Posterior vena cava (tissue), 2 donors: ENCODE results near the gene RAB3GAP2. TPM values are rescaled to one million over a fixed set of nuclear protein-coding genes. Genes with fewer than 3 reads are reported as not detected.
"Not testable (repeated sequence)": the region's sequence is repeated elsewhere in the genome, so short reads cannot be mapped to it uniquely, and the experiment has no call there.

Experiments
- DNase-seq: peaks from one replicate; pipeline ENCODE4 v3.0.0-alpha.2; 2020; ENCODE audit warnings: low spot score
- intact Hi-C, 2 donors: fragments of 100-400 bp; cut with DNase I; formaldehyde crosslinking; loops; one replicate each; pipeline versions ENCODE4 v1.14.1 to v1.14.2; 2022 to 2023
- long read RNA-seq, 2 donors: library from polyadenylated mRNA; unstranded; transcript quantifications; one replicate each; pipeline ENCODE4 v2.0.0, GENCODE V29; 2020 to 2021
- total RNA-seq, 2 donors: library from RNA; stranded (reverse); fragmentation: NEBNext Ultra II Directional; extraction: Animal tissue kit (Norgen Biotek cat#: 25700); gene quantifications; one replicate each; pipeline ENCODE4 v1.2.1, GENCODE V29; 2021
- donor health status: DM: yes; HTN: yes; CAD: no.
- donor health status: DM: yes; HTN: yes; CAD: no.

Gene RAB3GAP2, protein sequence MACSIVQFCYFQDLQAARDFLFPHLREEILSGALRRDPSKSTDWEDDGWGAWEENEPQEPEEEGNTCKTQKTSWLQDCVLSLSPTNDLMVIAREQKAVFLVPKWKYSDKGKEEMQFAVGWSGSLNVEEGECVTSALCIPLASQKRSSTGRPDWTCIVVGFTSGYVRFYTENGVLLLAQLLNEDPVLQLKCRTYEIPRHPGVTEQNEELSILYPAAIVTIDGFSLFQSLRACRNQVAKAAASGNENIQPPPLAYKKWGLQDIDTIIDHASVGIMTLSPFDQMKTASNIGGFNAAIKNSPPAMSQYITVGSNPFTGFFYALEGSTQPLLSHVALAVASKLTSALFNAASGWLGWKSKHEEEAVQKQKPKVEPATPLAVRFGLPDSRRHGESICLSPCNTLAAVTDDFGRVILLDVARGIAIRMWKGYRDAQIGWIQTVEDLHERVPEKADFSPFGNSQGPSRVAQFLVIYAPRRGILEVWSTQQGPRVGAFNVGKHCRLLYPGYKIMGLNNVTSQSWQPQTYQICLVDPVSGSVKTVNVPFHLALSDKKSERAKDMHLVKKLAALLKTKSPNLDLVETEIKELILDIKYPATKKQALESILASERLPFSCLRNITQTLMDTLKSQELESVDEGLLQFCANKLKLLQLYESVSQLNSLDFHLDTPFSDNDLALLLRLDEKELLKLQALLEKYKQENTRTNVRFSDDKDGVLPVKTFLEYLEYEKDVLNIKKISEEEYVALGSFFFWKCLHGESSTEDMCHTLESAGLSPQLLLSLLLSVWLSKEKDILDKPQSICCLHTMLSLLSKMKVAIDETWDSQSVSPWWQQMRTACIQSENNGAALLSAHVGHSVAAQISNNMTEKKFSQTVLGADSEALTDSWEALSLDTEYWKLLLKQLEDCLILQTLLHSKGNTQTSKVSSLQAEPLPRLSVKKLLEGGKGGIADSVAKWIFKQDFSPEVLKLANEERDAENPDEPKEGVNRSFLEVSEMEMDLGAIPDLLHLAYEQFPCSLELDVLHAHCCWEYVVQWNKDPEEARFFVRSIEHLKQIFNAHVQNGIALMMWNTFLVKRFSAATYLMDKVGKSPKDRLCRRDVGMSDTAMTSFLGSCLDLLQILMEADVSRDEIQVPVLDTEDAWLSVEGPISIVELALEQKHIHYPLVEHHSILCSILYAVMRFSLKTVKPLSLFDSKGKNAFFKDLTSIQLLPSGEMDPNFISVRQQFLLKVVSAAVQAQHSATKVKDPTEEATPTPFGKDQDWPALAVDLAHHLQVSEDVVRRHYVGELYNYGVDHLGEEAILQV (N-terminal part only)
- 10 to 100 TPM; 31.1 to 37.9 TPM for total RNA-seq
- long read RNA-seq, donor 1, partial matches to known transcripts, result 4 of 12 reads
- long read RNA-seq, donor 1, other reads (novel, unspliced or antisense), result 8 of 12 reads
- long read RNA-seq, donor 2, partial matches to known transcripts, result 2 of 7 reads
- long read RNA-seq, donor 2, other reads (novel, unspliced or antisense), result 4 of 7 reads

DNA sequence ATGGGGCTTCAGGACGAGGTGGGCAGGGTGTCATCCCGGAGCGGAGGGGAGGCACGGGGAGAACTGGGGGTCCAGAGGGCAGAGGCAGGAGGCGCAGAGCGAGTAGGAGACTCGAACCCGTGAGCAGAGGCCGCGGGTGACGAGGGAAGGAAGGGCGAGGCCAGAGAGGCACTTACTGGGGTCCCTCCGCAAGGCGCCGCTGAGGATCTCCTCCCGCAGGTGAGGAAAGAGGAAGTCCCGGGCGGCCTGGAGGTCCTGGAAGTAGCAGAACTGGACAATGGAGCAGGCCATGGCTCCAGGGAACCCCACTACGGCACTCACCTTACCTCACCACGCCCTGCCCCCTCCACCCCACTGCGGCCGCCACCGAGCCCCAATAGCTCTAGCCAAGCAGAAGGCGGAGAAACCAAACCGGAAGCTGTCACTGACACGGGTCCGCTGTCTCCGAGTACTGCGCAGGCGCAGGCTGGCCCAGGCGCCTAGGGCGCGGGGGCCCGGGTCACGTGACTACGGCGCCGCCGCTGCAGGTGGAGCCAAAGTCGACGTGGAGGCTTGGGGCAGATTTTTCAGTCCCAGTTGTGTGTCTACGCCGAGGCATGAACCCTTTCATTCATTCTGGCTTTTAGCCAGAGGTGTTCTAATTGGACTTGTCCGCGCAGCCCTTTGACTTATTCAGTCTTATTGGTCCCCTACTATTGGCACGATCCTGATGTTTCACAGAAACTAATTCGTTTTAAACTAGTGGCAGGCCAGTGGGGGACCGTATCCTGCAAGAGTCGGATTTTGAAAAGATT lies at the start of gene RAB3GAP2:
Gene RAB3GAP2 (minus strand): TSS at position 407 of the 794 bp plus-strand sequence. CDS start 116 bp downstream, at position 291.
- intact Hi-C loops, result no loop called here
- peak; percentile 98 for DNase-seq

GRCh38 chr1:220321758-220322157 lies 49.5 kb upstream of the RAB3GAP2 start:
- DNase-seq, result no peak
- intact Hi-C loops, result no loop called here

GRCh38 chr1:220320709-220321108 lies 48.5 kb upstream of the RAB3GAP2 start:
- no peak for DNase-seq
- intact Hi-C loops, result no loop called here

- intact Hi-C loops, result no loop called here
- DNase-seq, result no peak
These were observed 46.4 kb upstream of the RAB3GAP2 start for GRCh38 chr1:220318673-220319072.

GRCh38 chr1:220317161-220317560 lies 44.9 kb upstream of the RAB3GAP2 start:
- DNase-seq, result no peak
- intact Hi-C loops, result no loop called here

- no peak for DNase-seq
These were observed 44.1 kb upstream of the RAB3GAP2 start for GRCh38 chr1:220316305-220316704.

GRCh38 chr1:220315070-220315839 lies 43.0 kb upstream of the RAB3GAP2 start:
- intact Hi-C loops, result no loop called here
- no peak for DNase-seq

More at GRCh38 chr1:220316305-220316704, 44.1 kb upstream of the RAB3GAP2 start:
- intact Hi-C loops, result no loop called here

- intact Hi-C loops, result no loop called here
- no peak for DNase-seq
These were observed 41.3 kb upstream of the RAB3GAP2 start for GRCh38 chr1:220313576-220313975.

- intact Hi-C loops, DNase-seq: not testable (repeated sequence)
These were observed 37.9 kb upstream of the RAB3GAP2 start for GRCh38 chr1:220310147-220310546.

DNA sequence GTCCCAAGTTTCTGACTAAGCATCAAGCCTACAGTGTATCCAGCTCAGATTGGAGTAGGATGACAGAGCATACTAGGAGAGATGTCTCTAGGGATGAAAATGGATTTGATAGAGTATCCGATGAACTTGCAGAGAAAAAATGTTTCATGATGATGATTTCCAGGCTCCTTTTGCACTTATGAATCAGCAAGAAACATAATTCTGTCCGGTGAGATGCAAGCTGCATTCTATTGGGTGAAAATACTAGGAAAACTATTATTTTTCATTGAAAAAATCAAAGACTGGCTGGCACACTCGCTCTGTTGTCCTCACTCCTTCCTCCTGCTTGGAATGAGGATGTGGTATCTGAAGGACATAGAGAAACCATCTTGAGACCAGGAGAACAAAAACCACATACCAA lies 35.4 kb upstream of the RAB3GAP2 start:
- intact Hi-C loops, result no loop called here
- no peak for DNase-seq

DNA sequence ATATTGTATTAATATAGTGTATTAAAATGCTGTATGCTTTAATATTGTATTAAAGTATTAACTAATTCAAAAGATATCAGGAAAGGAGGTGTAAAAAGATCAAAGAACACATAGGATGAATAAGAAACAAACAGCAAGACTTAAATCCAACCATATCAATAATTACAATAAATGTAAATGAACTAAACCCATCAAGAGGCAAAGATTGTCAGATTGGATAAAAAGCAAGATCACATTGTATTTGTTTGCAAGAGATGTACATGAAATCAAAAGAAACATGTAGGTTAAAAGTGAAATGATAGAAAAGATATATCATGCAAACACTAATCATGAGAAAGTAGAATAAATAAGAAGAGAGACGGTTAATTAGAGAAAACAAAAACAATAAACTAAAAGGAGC lies 34.1 kb upstream of the RAB3GAP2 start:
- DNase-seq, result no peak

DNA sequence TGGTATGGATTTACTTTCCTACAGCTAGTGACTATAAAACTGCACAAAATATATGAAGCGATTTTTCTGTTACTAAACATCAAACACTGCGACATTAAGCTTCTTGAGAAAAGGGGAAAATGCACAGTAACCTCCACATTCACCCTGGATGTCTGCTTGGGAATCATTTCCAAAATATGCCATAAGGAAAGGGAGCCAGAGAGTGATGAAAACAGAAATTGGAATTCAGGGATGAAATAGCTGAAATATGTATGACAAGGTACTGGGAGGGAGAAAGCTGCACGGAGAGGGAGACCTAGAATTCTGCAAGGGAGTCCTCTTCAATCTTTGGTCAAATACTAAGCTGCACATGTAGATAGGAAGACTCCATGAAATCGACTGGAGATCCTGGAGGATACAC lies 31.6 kb upstream of the RAB3GAP2 start:
- intact Hi-C loops, result no loop called here
- no peak for DNase-seq

More for the DNA sequence above, 34.1 kb upstream of the RAB3GAP2 start:
- intact Hi-C loops, result no loop called here

GRCh38 chr1:220301630-220302029 lies 29.4 kb upstream of the RAB3GAP2 start:
- intact Hi-C loops, result loop anchor here in 1 of 2 donors (1.0 kb wide), 1 partner anchor 31 kb away; no protein-coding TSS in a partner anchor
- no peak for DNase-seq

DNA sequence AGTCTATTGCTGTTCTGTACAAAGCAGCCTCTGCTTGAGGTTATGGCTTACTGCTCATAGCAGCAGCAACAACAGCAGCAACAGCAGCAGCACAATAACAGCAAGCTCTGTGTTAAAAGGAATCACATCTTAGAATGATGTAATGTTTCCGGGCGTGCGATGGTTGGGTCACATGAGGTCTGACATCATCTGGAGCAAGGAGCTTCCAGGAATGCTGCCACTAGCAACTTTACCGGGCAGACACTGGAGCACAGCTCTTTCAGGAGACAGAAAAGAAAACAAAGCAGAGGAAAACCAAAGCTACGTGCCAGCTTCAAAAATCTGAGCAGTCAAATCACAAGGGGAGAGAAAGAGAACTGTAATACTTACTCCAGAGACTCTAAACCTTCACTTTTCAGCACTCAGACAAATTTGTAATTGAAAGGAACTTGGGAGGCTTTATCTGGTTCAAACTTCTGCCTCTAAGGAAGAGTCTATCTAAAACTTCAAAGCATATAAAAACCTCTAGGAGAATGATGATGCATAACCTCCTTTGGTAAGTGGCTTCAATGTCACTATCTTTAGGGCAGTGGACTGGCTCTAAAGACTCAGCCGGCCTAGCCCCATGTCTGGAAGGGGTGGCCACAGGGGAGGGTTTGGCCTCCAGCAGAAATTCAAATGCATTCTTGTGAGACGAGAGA lies 28.3 kb upstream of the RAB3GAP2 start:
- intact Hi-C loops, result no loop called here
- peak; percentile 90 for DNase-seq

- intact Hi-C loops, result no loop called here
These were observed 27.1 kb upstream of the RAB3GAP2 start for GRCh38 chr1:220299337-220299736.

DNA sequence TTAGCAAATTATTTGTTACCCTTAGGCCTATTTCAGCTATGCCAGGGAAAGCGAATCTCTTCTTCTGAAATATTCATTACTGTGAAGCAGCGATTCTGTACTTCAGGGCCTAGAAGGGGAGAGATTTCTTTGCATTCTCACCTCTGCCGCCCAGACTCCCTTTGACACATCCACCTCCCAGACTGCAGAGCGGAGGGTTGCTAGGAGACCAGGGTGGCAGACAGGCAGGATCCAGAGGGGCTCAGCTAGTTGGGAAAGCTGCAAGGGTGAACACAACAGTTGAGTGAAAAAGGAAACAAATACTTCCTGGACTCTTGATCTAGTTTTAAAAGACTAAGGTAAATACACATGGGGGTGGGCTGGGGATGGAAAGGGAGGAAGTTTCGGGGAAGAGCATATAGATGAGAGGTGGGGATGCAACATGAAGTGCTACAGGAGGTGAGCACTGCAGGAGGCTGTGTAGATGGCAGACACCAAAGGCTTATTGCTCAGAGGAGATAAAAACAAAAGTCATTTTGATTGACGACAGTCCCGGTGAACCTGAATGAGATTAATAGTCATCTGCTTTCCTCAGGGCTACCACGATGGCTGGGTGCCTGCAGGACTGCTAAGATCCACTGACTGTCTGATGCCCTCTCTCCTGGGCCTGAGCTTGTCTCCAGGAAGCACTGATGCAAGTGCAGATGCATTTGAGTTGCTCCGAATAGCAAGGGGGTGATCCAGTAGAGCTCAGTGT lies 26.4 kb upstream of the RAB3GAP2 start:
- intact Hi-C loops, result no loop called here

More at GRCh38 chr1:220299337-220299736, 27.1 kb upstream of the RAB3GAP2 start:
- DNase-seq, result no peak

More for the DNA sequence above, 26.4 kb upstream of the RAB3GAP2 start:
- DNase-seq, result no peak
